Neuronal stem cell (in vitro differentiated cells): ENCODE results near the gene NRF1.

ENCODE experiments used
- DNase-seq: peaks from one replicate; pipeline ENCODE4 v3.0.0-alpha.2; 2013; ENCODE audit warnings: low spot score
- H2AFZ ChIP-seq: one replicate; pipeline ENCODE4 v1.6.1; 2013; ENCODE audit warnings: mild to moderate bottlenecking, low read length, inconsistent platforms
- H2AK5ac ChIP-seq: 2 replicates; pipeline ENCODE4 v1.6.1; 2013; ENCODE audit warnings: low read depth, mild to moderate bottlenecking, inconsistent platforms, low read length, moderate library complexity, mixed read lengths
- H2BK120ac ChIP-seq: 2 replicates; pipeline ENCODE4 v1.6.1; 2013; ENCODE audit warnings: low read depth, mild to moderate bottlenecking, inconsistent platforms, low read length, moderate library complexity, mixed read lengths
- H2BK12ac ChIP-seq: one replicate; pipeline ENCODE4 v1.6.1; 2013; ENCODE audit warnings: low read length, inconsistent platforms
- H2BK15ac ChIP-seq: 2 replicates; pipeline ENCODE4 v1.6.1; 2013; ENCODE audit warnings: mild to moderate bottlenecking, low read length, inconsistent platforms, mixed read lengths
- H2BK5ac ChIP-seq: one replicate; pipeline ENCODE4 v1.6.1; 2013; ENCODE audit warnings: inconsistent platforms, mild to moderate bottlenecking, low read length, moderate library complexity
- H3K14ac ChIP-seq: one replicate; pipeline ENCODE4 v1.6.1; 2013; ENCODE audit warnings: low read length, inconsistent platforms
- H3K18ac ChIP-seq: 2 replicates; pipeline ENCODE4 v1.6.1; 2013; ENCODE audit warnings: low read length, inconsistent platforms
- H3K23ac ChIP-seq: 2 replicates; pipeline ENCODE4 v1.6.1; 2013; ENCODE audit warnings: low read depth, mild to moderate bottlenecking, mixed read lengths, low read length, inconsistent platforms; ENCODE audit not compliant: poor library complexity
- H3K27ac ChIP-seq: replicated peaks from 3 replicates; pipeline ENCODE4 v1.5.1; 2013; ENCODE audit warnings: low read length, inconsistent platforms
- H3K27me3 ChIP-seq, 3 experiments: 2 replicates each; pipeline ENCODE4 v1.6.1; 2013; ENCODE audit warnings: low read length in 3 of 3, mild to moderate bottlenecking in 2 of 3, inconsistent platforms in 1 of 3, low read depth in 1 of 3, mixed read lengths in 1 of 3, moderate library complexity in 1 of 3; ENCODE audit not compliant: control insufficient read depth in 3 of 3, insufficient read depth in 3 of 3
- H3K36me3 ChIP-seq, 2 donors: replicated peaks in 1 of 2; 2 replicates each; pipeline ENCODE4 v1.6.1; 2013; ENCODE audit warnings: low read length in 2 of 2; ENCODE audit not compliant: control insufficient read depth in 2 of 2, insufficient read depth in 2 of 2
- H3K4ac ChIP-seq: 2 replicates; pipeline ENCODE4 v1.6.1; 2013; ENCODE audit warnings: inconsistent platforms, mild to moderate bottlenecking, low read length, moderate library complexity
- H3K4me1 ChIP-seq, 2 donors: 1 replicate in 1 of 2; 2 replicates in 1 of 2; pipeline ENCODE4 v1.6.1; 2013; ENCODE audit warnings: low read length in 2 of 2, low read depth in 1 of 2; ENCODE audit not compliant: control insufficient read depth in 2 of 2, insufficient read depth in 1 of 2
- H3K4me2 ChIP-seq: one replicate; pipeline ENCODE4 v1.6.1; 2013; ENCODE audit warnings: mild to moderate bottlenecking, low read length, inconsistent platforms; ENCODE audit not compliant: insufficient read depth, poor library complexity, severe bottlenecking
- H3K4me3 ChIP-seq, 2 donors: 2 replicates each; pipeline ENCODE4 v1.5.1; 2013; ENCODE audit warnings: low read length in 2 of 2, mild to moderate bottlenecking in 2 of 2, inconsistent platforms in 1 of 2, moderate library complexity in 1 of 2
- H3K79me1 ChIP-seq: one replicate; pipeline ENCODE4 v1.6.1; 2013; ENCODE audit warnings: low read depth, mild to moderate bottlenecking, inconsistent platforms, low read length, moderate library complexity
- H3K9ac ChIP-seq: one replicate; pipeline ENCODE4 v1.6.1; 2013; ENCODE audit warnings: mild to moderate bottlenecking, low read depth, low read length, inconsistent platforms; ENCODE audit not compliant: poor library complexity
- H3K9me3 ChIP-seq, 2 donors: replicated peaks in 1 of 2; 2 replicates each; pipeline versions ENCODE3 to v1.6.1; 2013; ENCODE audit warnings: low read length in 2 of 2, mild to moderate bottlenecking in 2 of 2, inconsistent platforms in 1 of 2, low read depth in 1 of 2, mixed read lengths in 1 of 2, moderate library complexity in 1 of 2; ENCODE audit not compliant: control insufficient read depth in 2 of 2, insufficient read depth in 1 of 2
- H4K8ac ChIP-seq: one replicate; pipeline ENCODE4 v1.6.1; 2013; ENCODE audit warnings: low read depth, mild to moderate bottlenecking, inconsistent platforms, low read length, moderate library complexity
- H4K91ac ChIP-seq: one replicate; pipeline ENCODE4 v1.6.1; 2013; ENCODE audit warnings: low read length, low read depth, mild to moderate bottlenecking, inconsistent platforms; ENCODE audit not compliant: poor library complexity
- WGBS, 2 donors: extraction: QIAGEN DNeasy Blood & Tissue Kit; methylation state at CpG; one replicate each; pipeline ENCODE4 v1.1.7; 2013; ENCODE audit warnings: missing lambda C conversion rate in 2 of 2, mixed read lengths in 1 of 2; ENCODE audit not compliant: insufficient read length in 2 of 2, insufficient replicate concordance in 1 of 2; ENCODE audit errors: extremely low coverage in 2 of 2; 5-methylcytosine and 5-hydroxymethylcytosine counted together

Gene NRF1

DNA sequence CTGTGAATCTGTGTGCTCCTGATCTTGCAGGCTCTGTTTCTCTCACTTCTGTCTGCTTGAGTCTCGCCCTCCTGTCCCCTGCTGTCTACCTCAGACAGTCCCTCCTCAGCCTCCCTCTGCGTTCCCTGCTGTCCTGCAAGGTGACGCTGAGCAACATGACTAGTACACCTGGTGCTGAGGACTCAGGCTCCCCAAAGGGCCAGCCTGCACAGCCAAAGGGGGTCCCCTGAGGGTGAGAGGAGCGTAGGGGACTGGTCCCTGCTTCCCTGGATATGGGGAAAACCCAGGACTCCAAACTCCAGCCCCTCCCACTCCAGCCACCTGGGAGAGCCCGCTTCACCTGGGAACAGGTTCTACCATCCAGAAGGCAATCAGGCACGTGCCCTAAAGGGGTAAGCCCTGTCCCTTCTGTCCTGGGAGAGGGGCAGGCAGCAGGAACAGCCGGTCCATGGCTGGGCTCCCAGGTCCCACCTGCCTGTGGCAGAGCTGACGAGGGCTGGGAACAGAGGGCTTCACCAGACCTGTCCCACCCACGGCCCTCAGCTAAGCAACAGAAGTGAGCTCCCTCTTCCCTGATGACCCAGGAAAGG lies 184.8 kb downstream of the NRF1 start:
- H3K9me3 ChIP-seq = peaks cover 0 to 2% of the 10 kb centered on the region in 2 donors

DNA sequence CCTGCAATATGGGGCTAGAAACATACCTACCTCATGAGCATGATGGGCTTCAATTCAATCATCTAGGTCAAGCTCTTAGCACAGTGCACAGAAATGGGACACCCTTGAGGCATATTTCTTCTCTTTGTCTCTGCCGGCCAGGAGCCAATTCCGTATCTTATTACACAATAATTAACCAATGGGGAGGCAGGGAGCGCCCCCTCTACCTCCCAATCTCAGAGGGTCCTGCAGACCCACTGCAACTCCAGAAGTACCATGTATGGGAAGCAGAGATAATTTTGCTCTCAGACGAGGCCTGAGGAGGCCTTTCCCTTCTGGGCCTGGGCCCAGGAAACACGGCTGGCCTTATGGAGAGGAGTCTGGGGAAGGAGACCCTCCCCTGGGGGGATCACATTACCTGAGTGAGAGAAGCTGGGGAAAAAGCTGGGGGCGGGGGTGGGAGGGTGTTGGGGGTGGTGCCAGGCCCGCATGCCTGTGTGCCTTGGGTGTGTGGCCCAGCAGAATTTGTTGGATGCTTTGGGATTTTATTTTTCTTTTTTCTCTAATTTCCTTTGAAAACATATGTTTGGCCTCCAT lies 185.8 kb downstream of the NRF1 start:
- H4K91ac ChIP-seq = no peak overlapping the region
- no peak overlapping the region for H2BK15ac ChIP-seq
- H2BK120ac ChIP-seq = no peak overlapping the region
- H3K36me3 ChIP-seq = no peaks in the 10 kb centered on the region
- peaks cover 0 to 2% of the 10 kb centered on the region in 2 donors for H3K9me3 ChIP-seq
- no peak overlapping the region for H3K9ac ChIP-seq
- peak overlapping the region; percentile 40 for H2AFZ ChIP-seq
- no peak overlapping the region for H2AK5ac ChIP-seq
- no peak overlapping the region for H4K8ac ChIP-seq
- WGBS, 2 donors = no CpG with 5 or more reads among the region's 7 CpGs
- no peaks in the 10 kb centered on the region for H3K79me1 ChIP-seq
- no peak overlapping the region for H3K4me2 ChIP-seq
- no peak overlapping the region for H2BK12ac ChIP-seq
- H3K4ac ChIP-seq = no peak overlapping the region
- peaks cover 0 to 24% (median 2%) of the 10 kb centered on the region in 3 experiments for H3K27me3 ChIP-seq
- no peak overlapping the region for H3K4me3 ChIP-seq
- no peak overlapping the region for H3K23ac ChIP-seq
- no peak overlapping the region for H2BK5ac ChIP-seq
- peaks cover 7 to 9% of the 10 kb centered on the region in 2 donors for H3K4me1 ChIP-seq
- no peak for DNase-seq
- no peak overlapping the region for H3K27ac ChIP-seq
- H3K14ac ChIP-seq = no peak overlapping the region
- peak overlapping the region; percentile 72 for H3K18ac ChIP-seq

More for the DNA sequence above, 184.8 kb downstream of the NRF1 start:
- Histone ChIP-seq H4K91ac (no peak overlapping the region), H3K14ac (no peak overlapping the region), H2BK120ac (no peak overlapping the region), H3K4me3 (no peak overlapping the region), H3K23ac (peak overlapping the region; percentile 73), H2AFZ (no peak overlapping the region), H3K27me3 (peaks cover 0 to 22% (median 2%) of the 10 kb centered on the region in 3 experiments), H3K36me3 (no peaks in the 10 kb centered on the region), H3K4ac (no peak overlapping the region), H2AK5ac (peak overlapping the region; percentile 70), H3K4me1 (peaks cover 7 to 9% of the 10 kb centered on the region in 2 donors), H3K4me2 (no peak overlapping the region), H3K9ac (peak overlapping the region; percentile 83), H2BK12ac (peak overlapping the region; percentile 75), H4K8ac (no peak overlapping the region), H2BK15ac (peak overlapping the region; percentile 91), H2BK5ac (no peak overlapping the region), H3K27ac (no peak overlapping the region), H3K79me1 (no peaks in the 10 kb centered on the region), H3K18ac (peak overlapping the region; percentile 64)
- no CpG with 5 or more reads among the region's 9 CpGs for WGBS, 2 donors
- DNase-seq = no peak

GRCh38 chr7:129798616-129799349 lies 187.3 kb downstream of the NRF1 start:
- H3K4me3 ChIP-seq = no peak overlapping the region
- H3K4me1 ChIP-seq = peaks cover 0 to 6% of the 10 kb centered on the region in 2 donors
- peak overlapping the region; percentile 39 for H2BK120ac ChIP-seq
- peak overlapping the region; percentile 9 for H4K8ac ChIP-seq
- peak overlapping the region; percentile 29 for H3K23ac ChIP-seq
- H3K36me3 ChIP-seq = no peaks in the 10 kb centered on the region
- DNase-seq = no peak
- H3K27me3 ChIP-seq = peaks cover 0 to 23% (median 2%) of the 10 kb centered on the region in 3 experiments
- peak overlapping the region; percentile 41 for H3K18ac ChIP-seq
- H3K4me2 ChIP-seq = no peak overlapping the region
- no peak overlapping the region for H2BK5ac ChIP-seq
- H2BK15ac ChIP-seq = peak overlapping the region; percentile 93
- H3K4ac ChIP-seq = no peak overlapping the region
- peak overlapping the region; percentile 68 for H2AK5ac ChIP-seq
- no peak overlapping the region for H2BK12ac ChIP-seq
- H3K27ac ChIP-seq = no peak overlapping the region
- H3K79me1 ChIP-seq = no peaks in the 10 kb centered on the region
- H3K9me3 ChIP-seq = peaks cover 0 to 2% of the 10 kb centered on the region in 2 donors
- H3K9ac ChIP-seq = peak overlapping the region; percentile 3
- WGBS, 2 donors = no CpG with 5 or more reads among the region's 16 CpGs
- H4K91ac ChIP-seq = no peak overlapping the region
- H3K14ac ChIP-seq = peak overlapping the region; percentile 86
- H2AFZ ChIP-seq = no peak overlapping the region
